NB4 (cell line): ENCODE results near the gene NT5M.
"Not testable (repeated sequence)": the region's sequence is repeated elsewhere in the genome, so short reads cannot be mapped to it uniquely, and the experiment has no call there.

ENCODE experiments used
- CTCF ChIP-seq: IDR thresholded peaks from one replicate; pipeline ENCODE4 v1.5.1; 2012; ENCODE audit warnings: low read depth, low read length
- MAX ChIP-seq: IDR thresholded peaks from 2 replicates; pipeline ENCODE4 v1.6.1; 2011; ENCODE audit warnings: low read depth, low read length
- POLR2A ChIP-seq: IDR thresholded peaks from 2 replicates; pipeline ENCODE4 v1.6.1; 2011; ENCODE audit warnings: mild to moderate bottlenecking; ENCODE audit not compliant: insufficient read length; ENCODE audit errors: extremely low read depth

DNA sequence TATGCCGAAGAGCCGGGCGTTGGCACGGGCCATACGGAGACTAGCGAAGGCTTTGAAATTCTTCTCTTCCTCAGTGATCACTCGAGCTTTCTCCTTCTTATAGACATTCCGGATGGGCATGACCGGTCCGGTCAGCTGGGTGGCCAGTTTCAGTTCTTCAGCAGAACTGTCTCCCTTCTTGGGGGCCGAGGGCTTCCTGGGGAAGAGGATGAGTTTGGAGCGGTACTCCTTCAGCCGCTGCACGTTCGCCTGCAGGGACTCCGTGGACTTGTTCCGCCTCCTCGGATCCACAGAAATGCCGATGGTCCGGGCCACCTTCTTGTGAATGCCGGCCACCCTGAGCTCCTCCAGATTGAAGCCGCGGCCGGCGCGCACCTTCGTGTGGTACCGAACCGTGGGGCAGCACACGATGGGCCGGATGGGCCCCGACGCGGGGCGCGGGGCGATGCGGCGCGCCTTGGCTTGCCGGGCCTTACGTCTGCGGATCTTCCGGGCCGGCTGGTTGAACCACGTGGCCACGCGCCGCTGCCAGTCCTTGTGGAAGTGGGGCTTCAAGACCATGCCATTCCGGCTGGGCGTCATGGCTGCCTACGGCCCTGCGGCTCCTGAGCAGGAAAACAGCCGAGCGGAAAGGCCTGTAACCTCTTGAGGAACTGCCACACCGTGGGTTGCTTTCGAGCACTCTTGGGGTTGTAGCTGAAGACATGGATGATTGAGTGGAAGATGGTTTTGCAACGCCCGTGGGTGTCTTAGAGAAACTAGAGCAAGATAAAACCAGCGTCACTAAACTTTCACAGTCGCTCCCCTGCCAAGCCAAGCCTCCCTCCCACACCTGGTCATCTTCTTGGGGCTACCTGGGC is 80.5 kb downstream of the NT5M start:
- not testable (repeated sequence) for TF ChIP-seq CTCF, POLR2A, MAX
